Measurements from ENCODE around the gene RASSF6. TPM values are rescaled to one million over a fixed set of nuclear protein-coding genes. Genes with fewer than 3 reads are reported as not detected.

The RASSF6 gene
- total and polyA plus RNA-seq, 2 of the 8 experiments (the other 6 are each of a cell fraction or from before 2014, with no cell fraction given): 0.03 to 0.28 TPM

DNA sequence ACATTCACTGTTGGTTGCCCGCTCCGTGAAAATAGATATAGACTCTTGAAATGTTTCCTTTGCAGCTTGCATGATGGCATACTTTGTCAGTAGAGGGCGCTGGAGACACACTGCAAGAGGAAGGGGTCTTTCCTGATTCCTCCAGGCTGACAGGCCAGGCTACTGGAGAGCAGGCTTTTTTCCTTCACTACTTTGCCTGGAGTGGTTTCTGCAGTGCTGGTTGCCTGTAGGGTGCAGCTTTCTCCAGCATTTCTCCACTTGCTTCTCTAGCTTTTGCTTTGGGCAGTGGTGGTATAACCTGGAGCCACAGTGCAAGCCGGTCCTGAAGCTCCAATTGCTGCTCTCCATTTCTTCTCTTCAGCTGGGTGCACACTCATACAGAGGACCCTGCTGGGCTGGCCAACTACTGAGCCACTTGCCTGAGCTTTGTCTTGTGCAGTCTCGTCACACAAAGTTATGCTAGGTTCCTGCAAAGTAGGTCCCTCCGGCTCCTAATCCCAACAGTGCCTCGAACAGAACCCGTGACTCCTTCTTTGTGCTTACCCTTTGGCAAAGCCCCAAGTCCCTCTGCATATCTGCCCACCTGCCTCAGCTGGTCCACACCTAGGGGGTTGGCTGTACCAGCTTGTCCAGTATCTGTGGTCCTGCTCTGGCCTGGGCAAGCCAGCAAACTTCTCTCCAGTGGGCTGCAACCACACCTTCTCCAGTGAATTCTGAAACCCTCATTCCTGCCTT is 46.3 kb downstream of the RASSF6 start (continued):
- no peak for TF ChIP-seq ZNF274 (IDR thresholded peaks at IDR 0.05; ENCODE audit: borderline replicate concordance, extremely low read depth, low read length)
- no peak for TF ChIP-seq RNF2 (IDR thresholded peaks at IDR 0.05; ENCODE audit: borderline replicate concordance, low read depth, low read length, missing control alignments, poor library complexity, severe bottlenecking)
- no peak for TF ChIP-seq MAFK (IDR thresholded peaks at IDR 0.05; ENCODE audit: low read depth, low read length)
- no peak for TF ChIP-seq CTBP2 (IDR thresholded peaks at IDR 0.05; ENCODE audit: borderline replicate concordance, insufficient read depth, insufficient read length, low read length)
- TF ChIP-seq JUN (IDR thresholded peaks at IDR 0.05; ENCODE audit: low read depth, low read length): no peak
- TF ChIP-seq SIN3A (conservative IDR thresholded peaks at IDR 0.05 in 1 of 2, IDR thresholded peaks at IDR 0.05 in 1 of 2; ENCODE audit: low read depth in 1 of 2, low read length in 2 of 2): 0 out of 4 replicates have a peak, but pooled peaks of 1 of the 2 experiments have one; percentile 27
- TF ChIP-seq TEAD4 (IDR thresholded peaks at IDR 0.05; ENCODE audit: low read depth, low read length): peak; percentile 51; the same call in 1 of the 2 replicates
- TF ChIP-seq, protein P1, sequence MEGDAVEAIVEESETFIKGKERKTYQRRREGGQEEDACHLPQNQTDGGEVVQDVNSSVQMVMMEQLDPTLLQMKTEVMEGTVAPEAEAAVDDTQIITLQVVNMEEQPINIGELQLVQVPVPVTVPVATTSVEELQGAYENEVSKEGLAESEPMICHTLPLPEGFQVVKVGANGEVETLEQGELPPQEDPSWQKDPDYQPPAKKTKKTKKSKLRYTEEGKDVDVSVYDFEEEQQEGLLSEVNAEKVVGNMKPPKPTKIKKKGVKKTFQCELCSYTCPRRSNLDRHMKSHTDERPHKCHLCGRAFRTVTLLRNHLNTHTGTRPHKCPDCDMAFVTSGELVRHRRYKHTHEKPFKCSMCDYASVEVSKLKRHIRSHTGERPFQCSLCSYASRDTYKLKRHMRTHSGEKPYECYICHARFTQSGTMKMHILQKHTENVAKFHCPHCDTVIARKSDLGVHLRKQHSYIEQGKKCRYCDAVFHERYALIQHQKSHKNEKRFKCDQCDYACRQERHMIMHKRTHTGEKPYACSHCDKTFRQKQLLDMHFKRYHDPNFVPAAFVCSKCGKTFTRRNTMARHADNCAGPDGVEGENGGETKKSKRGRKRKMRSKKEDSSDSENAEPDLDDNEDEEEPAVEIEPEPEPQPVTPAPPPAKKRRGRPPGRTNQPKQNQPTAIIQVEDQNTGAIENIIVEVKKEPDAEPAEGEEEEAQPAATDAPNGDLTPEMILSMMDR (IDR thresholded peaks at IDR 0.05; ENCODE audit: control extremely low read depth in 1 of 3, insufficient read depth in 1 of 3, low read depth in 1 of 3, low read length in 3 of 3): peak; percentile 62 to 94 (median 94)
- TF ChIP-seq RAD21 (IDR thresholded peaks at IDR 0.05 in 1 of 2, conservative IDR thresholded peaks at IDR 0.05 in 1 of 2; ENCODE audit: low read depth in 2 of 2, low read length in 2 of 2): peak; percentile 97 to 99
- TF ChIP-seq TBP (IDR thresholded peaks at IDR 0.05; ENCODE audit: low read depth, low read length): peak; percentile 56; the same call in 1 of the 2 replicates
- no peak for TF ChIP-seq SAP30 (IDR thresholded peaks at IDR 0.05; ENCODE audit: insufficient read depth, insufficient replicate concordance, low read length)
- TF ChIP-seq EGR1 (IDR thresholded peaks at IDR 0.05; ENCODE audit: borderline replicate concordance, low read depth, low read length): no peak
- TF ChIP-seq BCL11A (IDR thresholded peaks at IDR 0.05; ENCODE audit: low read depth in 2 of 2, low read length in 2 of 2): no peak
- TF ChIP-seq SRF (IDR thresholded peaks at IDR 0.05; ENCODE audit: low read depth, low read length): no peak
- TF ChIP-seq KDM1A (IDR thresholded peaks at IDR 0.05; ENCODE audit: borderline replicate concordance, low read length): no peak
- no peak for TF ChIP-seq PHF8 (conservative IDR thresholded peaks at IDR 0.05; ENCODE audit: low read depth, low read length)

All from H1 (cell line).